AG04450 (cell line): ENCODE data around the gene TBC1D26. TPM values are rescaled to one million over a fixed set of nuclear protein-coding genes. Genes with fewer than 3 reads are reported as not detected.
"Not testable (repeated sequence)": the region's sequence is repeated elsewhere in the genome, so short reads cannot be mapped to it uniquely, and the experiment has no call there.

Experiments used
- CTCF ChIA-PET: fragments of 300-600, 350-600 bp; formaldehyde crosslinking; extraction: SDS; loops from one replicate; lab custom pipeline; 2022; ENCODE audit warnings: antibody characterized with exemption, inconsistent platforms; lab: Charles Lee
- POLR2A ChIA-PET: fragments of 350-600 bp; formaldehyde crosslinking; extraction: SDS; loops from one replicate; lab custom pipeline; 2021; ENCODE audit warnings: antibody characterized with exemption, inconsistent platforms; lab: Yijun Ruan, JAX
- DNase-seq: peaks from one replicate; pipeline ENCODE4 v3.0.0-alpha.2; 2011; ENCODE audit warnings: low read depth, low spot score
- H3K27ac ChIP-seq: one replicate; pipeline ENCODE4 v1.5.1; 2012; ENCODE audit warnings: low read depth, low read length, control low read depth
- H3K27me3 ChIP-seq: one replicate; pipeline ENCODE4 v1.6.0; 2012; ENCODE audit warnings: low read length; ENCODE audit not compliant: control insufficient read depth, insufficient read depth
- H3K4me3 ChIP-seq: 2 replicates; pipeline ENCODE4 v1.5.1; 2011; ENCODE audit warnings: mild to moderate bottlenecking, low read depth, low read length, control low read depth
- H3K9me3 ChIP-seq: 2 replicates; pipeline ENCODE4 v1.5.1; 2012; ENCODE audit warnings: low read length; ENCODE audit not compliant: control insufficient read depth, insufficient read depth
- CTCF ChIP-seq: IDR thresholded peaks from 2 replicates; pipeline ENCODE4 v1.5.1; 2011; ENCODE audit warnings: low read depth, low read length, control low read depth, inconsistent platforms
- polyA plus RNA-seq: library from polyadenylated mRNA; depleted of rRNA; stranded (reverse); fragments of >200 nt; gene quantifications from 2 replicates; pipeline ENCODE4 v1.2.3, GENCODE V29; 2011; rRNA removed
- small RNA-seq: library from RNA; depleted of rRNA; stranded (forward); fragments of <200 nt; gene quantifications from one replicate; pipeline ENCODE3, GENCODE V24; 2012; ENCODE audit warnings: low read depth; ENCODE audit not compliant: insufficient read length

Gene TBC1D26
- polyA plus RNA-seq, 1 experiment, result 0.26 TPM

GRCh38 chr17:15782866-15783265 is 50.8 kb downstream of the TBC1D26 start:
- TF ChIP-seq CTCF, result no peak
- CTCF ChIA-PET, result no interaction called here
- peak overlapping the region; percentile 32; the same call in 1 of the 2 replicates for H3K4me3 ChIP-seq

GRCh38 chr17:15783461-15783860 is 51.4 kb downstream of the TBC1D26 start:
- ChIA-PET CTCF (no interaction called here), POLR2A (no interaction called here)
- no peak for DNase-seq
- Histone ChIP-seq H3K27ac (no peak overlapping the region), H3K27me3 (peaks cover 3% of the 10 kb centered on the region), H3K9me3 (peaks cover 9% of the 10 kb centered on the region), H3K4me3 (no peak overlapping the region)
- no peak for TF ChIP-seq CTCF

More at GRCh38 chr17:15782866-15783265, 50.8 kb downstream of the TBC1D26 start:
- no peak overlapping the region for H3K27ac ChIP-seq
- H3K27me3 ChIP-seq, result peaks cover 3% of the 10 kb centered on the region
- peaks cover 9% of the 10 kb centered on the region for H3K9me3 ChIP-seq
- POLR2A ChIA-PET, result no interaction called here
- DNase-seq, result no peak

- H3K4me3 ChIP-seq, CTCF ChIA-PET, H3K27me3 ChIP-seq, H3K27ac ChIP-seq, H3K9me3 ChIP-seq, POLR2A ChIA-PET: not testable (repeated sequence)
- DNase-seq, result peak; percentile 16
Measured at GRCh38 chr17:15784351-15784750, 52.3 kb downstream of the TBC1D26 start.

GRCh38 chr17:15787363-15788075 is 55.4 kb downstream of the TBC1D26 start:
- H3K9me3 ChIP-seq, H3K27me3 ChIP-seq, H3K27ac ChIP-seq, CTCF ChIA-PET, DNase-seq, H3K4me3 ChIP-seq, POLR2A ChIA-PET: not testable (repeated sequence)

GRCh38 chr17:15788365-15788764 is 56.3 kb downstream of the TBC1D26 start:
- DNase-seq, POLR2A ChIA-PET, H3K9me3 ChIP-seq, CTCF ChIA-PET, H3K27ac ChIP-seq, H3K27me3 ChIP-seq, H3K4me3 ChIP-seq: not testable (repeated sequence)

Small RNAs within 50 kb of the gene (small RNA-seq; reads per million reads assigned to genes)
- gene AC015922.1 (not detected), gene RNA5SP436 (not detected)

Other genes with a start within 250 kb of the TBC1D26 start
- 14.5 and 21.1 TPM in 2 replicates for gene TVP23C, start 168.8 kb upstream of the TBC1D26 start, polyA plus RNA-seq
- 0.66 and 0.97 TPM in 2 replicates for gene FBXW10B, start 112.6 kb upstream of the TBC1D26 start, polyA plus RNA-seq
- 55.9 and 60.0 TPM in 2 replicates for gene TRIM16, start 48.0 kb upstream of the TBC1D26 start, polyA plus RNA-seq
- gene ZNF286A, start 32.5 kb upstream of the TBC1D26 start, polyA plus RNA-seq, result 25.3 and 30.9 TPM in 2 replicates
- gene ADORA2B, start 212.8 kb downstream of the TBC1D26 start, polyA plus RNA-seq, result 14.8 and 15.1 TPM in 2 replicates